HFFc6 (cell line): ENCODE data around the gene TMPRSS11E. TPM values are rescaled to one million over a fixed set of nuclear protein-coding genes. Genes with fewer than 3 reads are reported as not detected.
"Not testable (repeated sequence)": the region's sequence is repeated elsewhere in the genome, so short reads cannot be mapped to it uniquely, and the experiment has no call there.

Experiments
- DNase-seq: peaks from one replicate; pipeline ENCODE4 v3.0.0-alpha.2; 2018
- H3K27ac Mint-ChIP-seq: 2 replicates; pipeline ENCODE4 v1.8.0; 2020; ENCODE audit warnings: mild to moderate bottlenecking, mixed read lengths
- H3K27me3 Mint-ChIP-seq: 2 replicates; pipeline ENCODE4 v1.8.0; 2021; ENCODE audit warnings: mild to moderate bottlenecking, moderate library complexity, mixed read lengths; ENCODE audit not compliant: insufficient read depth
- H3K36me3 Mint-ChIP-seq: 2 replicates; pipeline ENCODE4 v1.8.0; 2021; ENCODE audit warnings: low read depth, mixed read lengths
- H3K4me1 Mint-ChIP-seq: 2 replicates; pipeline ENCODE4 v1.8.0; 2020; ENCODE audit warnings: low read depth, mixed read lengths
- H3K4me3 Mint-ChIP-seq: 2 replicates; pipeline ENCODE4 v1.8.0; 2020; ENCODE audit warnings: mild to moderate bottlenecking, moderate library complexity, mixed read lengths
- H3K9me3 Mint-ChIP-seq: 2 replicates; pipeline ENCODE4 v1.8.0; 2020; ENCODE audit warnings: mild to moderate bottlenecking, mixed read lengths
- CTCF ChIP-seq: fragments of 200-600 bp; sonication (generic); IDR thresholded peaks from 2 replicates; pipeline ENCODE4 v1.5.0; 2021; ENCODE audit warnings: antibody characterized with exemption, mild to moderate bottlenecking
- total RNA-seq, 6 experiments: library from RNA; stranded (reverse); fragmentation: NEBNext Ultra II Directional; extraction: Animal tissue kit (Norgen Biotek cat#: 25700); gene quantifications; 2 replicates in 1 of 6; 3 replicates in 5 of 6; pipeline ENCODE4 v1.2.3, GENCODE V29; 2021

TMPRSS11E gene
- total RNA-seq, 6 experiments from 2014 or later, result not detected

- H3K36me3 Mint-ChIP-seq, result no peaks in the 10 kb centered on the region
- H3K27ac Mint-ChIP-seq, result no peak overlapping the region
- H3K9me3 Mint-ChIP-seq, result no peaks in the 10 kb centered on the region
- peaks cover 7% of the 10 kb centered on the region for H3K27me3 Mint-ChIP-seq
- H3K4me1 Mint-ChIP-seq, result no peaks in the 10 kb centered on the region
- no peak for DNase-seq
- H3K4me3 Mint-ChIP-seq, result no peak overlapping the region
- no peak for TF ChIP-seq CTCF
Observed at GRCh38 chr4:68407868-68408190, 39.4 kb upstream of the TMPRSS11E start.

- Mint-ChIP-seq H3K4me1 (no peaks in the 10 kb centered on the region), H3K9me3 (no peaks in the 10 kb centered on the region), H3K27ac (no peak overlapping the region), H3K36me3 (no peaks in the 10 kb centered on the region), H3K27me3 (peaks cover 5% of the 10 kb centered on the region), H3K4me3 (no peak overlapping the region)
- TF ChIP-seq CTCF, result no peak
- no peak for DNase-seq
Observed at GRCh38 chr4:68410149-68410548, 37.1 kb upstream of the TMPRSS11E start.

- Mint-ChIP-seq H3K4me3 (no peak overlapping the region), H3K9me3 (no peaks in the 10 kb centered on the region), H3K27ac (no peak overlapping the region), H3K36me3 (no peaks in the 10 kb centered on the region), H3K4me1 (no peaks in the 10 kb centered on the region), H3K27me3 (peaks cover 5% of the 10 kb centered on the region)
- DNase-seq, result no peak
- no peak for TF ChIP-seq CTCF
Observed at GRCh38 chr4:68410643-68411042, 36.6 kb upstream of the TMPRSS11E start.

- not testable (repeated sequence) for DNase-seq, H3K4me3 Mint-ChIP-seq, H3K27ac Mint-ChIP-seq, H3K27me3 Mint-ChIP-seq, H3K36me3 Mint-ChIP-seq, H3K4me1 Mint-ChIP-seq, H3K9me3 Mint-ChIP-seq
Observed at GRCh38 chr4:68412031-68412430, 35.2 kb upstream of the TMPRSS11E start.

- no peak for TF ChIP-seq CTCF
- DNase-seq, result no peak
- H3K27ac Mint-ChIP-seq, result no peak overlapping the region
Observed at GRCh38 chr4:68416591-68416990, 30.7 kb upstream of the TMPRSS11E start.

GRCh38 chr4:68426516-68426915 lies 20.7 kb upstream of the TMPRSS11E start:
- H3K36me3 Mint-ChIP-seq, result no peaks in the 10 kb centered on the region
- no peak overlapping the region for H3K27ac Mint-ChIP-seq
- no peaks in the 10 kb centered on the region for H3K9me3 Mint-ChIP-seq
- DNase-seq, result no peak
- no peak overlapping the region for H3K4me3 Mint-ChIP-seq
- H3K27me3 Mint-ChIP-seq, result no peaks in the 10 kb centered on the region
- no peaks in the 10 kb centered on the region for H3K4me1 Mint-ChIP-seq
- TF ChIP-seq CTCF, result no peak

More at GRCh38 chr4:68416591-68416990, 30.7 kb upstream of the TMPRSS11E start:
- Mint-ChIP-seq H3K9me3 (no peaks in the 10 kb centered on the region), H3K4me1 (no peaks in the 10 kb centered on the region), H3K27me3 (peaks cover 2% of the 10 kb centered on the region; the same call in 1 of the 2 replicates), H3K4me3 (no peak overlapping the region), H3K36me3 (no peaks in the 10 kb centered on the region)
